SJCRH30 (cell line): ENCODE measurements around the gene ASCL3. TPM values are rescaled to one million over a fixed set of nuclear protein-coding genes. Genes with fewer than 3 reads are reported as not detected.
A peak's percentile ranks its signal among the peaks of the same experiment; 100 is the strongest.

Source experiments
- DNase-seq, 2 experiments: peaks; one replicate each; pipeline ENCODE4 v3.0.0-alpha.2; 2015 to 2020
- H3K27ac ChIP-seq: fragments of 250-450 bp; sonication (Bioruptor Pico); 2 replicates; pipeline ENCODE4 v1.5.1; 2020; ENCODE audit warnings: mild to moderate bottlenecking, moderate library complexity
- H3K27me3 ChIP-seq: fragments of 250-450 bp; sonication (Bioruptor Pico); 2 replicates; pipeline ENCODE4 v1.5.1; 2020; ENCODE audit warnings: mild to moderate bottlenecking, moderate library complexity
- H3K36me3 ChIP-seq: fragments of 250-450 bp; sonication (Bioruptor Pico); 2 replicates; pipeline ENCODE4 v1.5.1; 2020; ENCODE audit warnings: mild to moderate bottlenecking, moderate library complexity
- H3K4me1 ChIP-seq: fragments of 250-450 bp; sonication (Bioruptor Pico); 2 replicates; pipeline ENCODE4 v1.5.1; 2020; ENCODE audit warnings: mild to moderate bottlenecking, moderate library complexity
- H3K4me3 ChIP-seq: fragments of 250-450 bp; sonication (Bioruptor Pico); 2 replicates; pipeline ENCODE4 v1.5.1; 2020; ENCODE audit warnings: mild to moderate bottlenecking, moderate library complexity
- H3K9me3 ChIP-seq: fragments of 250-450 bp; sonication (Bioruptor Pico); replicated peaks from 2 replicates; pipeline ENCODE4 v1.5.1; 2020; ENCODE audit warnings: mild to moderate bottlenecking, moderate library complexity
- total RNA-seq: library from RNA; depleted of rRNA; stranded (reverse); fragments of >200 nt; shearing (Covaris generic); gene quantifications from 2 replicates; pipeline ENCODE4 v1.2.3, GENCODE V29; 2014

Gene ASCL3
- total RNA-seq, 1 experiment from 2014 or later: not detected

DNA sequence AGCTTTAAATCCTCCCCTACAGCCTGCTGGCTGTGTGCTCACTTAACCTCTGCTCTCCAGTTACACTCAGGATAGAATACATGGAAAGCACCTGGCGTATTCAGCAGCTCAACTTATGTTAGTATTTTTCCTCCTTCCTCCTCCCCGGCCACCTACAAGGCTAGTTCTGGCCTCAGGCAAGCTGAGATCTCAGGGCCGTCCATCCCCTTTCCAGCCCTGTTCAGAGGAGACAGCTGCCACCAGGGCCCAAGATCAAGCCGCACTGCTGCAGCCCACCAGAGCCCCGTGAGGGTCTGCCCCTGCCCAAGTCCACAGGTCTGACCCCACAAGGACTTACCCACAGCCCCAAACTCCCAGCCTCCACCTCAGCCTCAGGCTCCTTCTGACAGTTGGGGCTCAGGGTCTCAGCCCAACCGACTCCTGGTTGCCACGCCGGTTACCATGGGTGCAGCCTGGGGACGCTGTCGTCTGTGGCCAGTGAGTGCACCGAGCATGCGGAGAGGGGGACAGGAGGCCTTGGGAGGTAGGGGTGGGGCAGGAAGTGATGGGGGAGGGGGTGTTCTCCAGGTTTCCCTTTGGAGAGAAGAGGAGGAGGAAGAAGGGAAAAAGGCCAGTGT is 10.1 kb downstream of the ASCL3 start, which contains the start of gene C11orf16:
C11orf16 (minus strand) TSS at position 384 of the 617 bp plus-strand sequence. CDS start 639 bp downstream, outside the sequence.
- Histone ChIP-seq H3K27ac (no peak within 1 kb of the TSS), H3K4me1 (peaks cover 14% of the 10 kb centered on the region), H3K9me3 (no peaks in the 10 kb centered on the region), H3K4me3 (no peak within 1 kb of the TSS), H3K36me3 (no peaks in the 10 kb centered on the region), H3K27me3 (no peaks in the 10 kb centered on the region)
- DNase-seq: peak in 1 of 2 experiments; percentile 36

DNA sequence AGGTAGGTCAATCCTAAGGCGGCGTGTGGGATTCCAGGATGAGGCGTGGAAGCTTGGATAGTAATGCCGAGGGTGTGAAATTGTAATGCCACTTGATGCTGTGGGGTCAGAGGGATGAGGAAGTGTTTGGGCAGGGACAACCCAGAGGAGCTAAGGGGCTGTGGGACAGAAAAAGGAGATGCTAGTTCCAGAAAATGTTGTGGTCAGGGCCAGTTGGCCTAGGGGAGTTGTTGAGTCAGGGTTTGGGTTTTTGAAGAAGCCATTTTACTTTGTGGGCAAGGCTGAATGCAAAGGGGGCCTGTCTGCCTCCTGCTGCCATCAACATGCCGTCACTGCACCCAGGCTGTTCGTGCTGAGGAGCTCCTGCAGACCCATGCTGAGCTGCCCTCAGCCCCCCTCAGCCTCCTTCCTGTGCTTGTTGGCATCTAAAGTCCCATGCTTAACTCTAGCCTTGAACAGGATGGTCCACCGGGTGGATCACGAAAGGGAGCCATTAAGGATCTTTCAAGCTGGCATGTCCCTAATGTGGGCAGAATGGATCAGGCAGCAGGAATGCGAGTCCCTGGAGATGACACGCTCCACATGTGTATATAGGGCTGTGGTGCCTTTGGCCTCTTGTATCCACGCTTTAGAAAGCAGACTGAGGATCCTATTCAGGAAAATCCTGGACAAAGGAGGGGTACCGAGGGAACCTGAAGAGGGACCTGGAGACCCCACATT is 12.2 kb downstream of the ASCL3 start:
- H3K36me3 ChIP-seq: no peaks in the 10 kb centered on the region
- no peak overlapping the region for H3K4me3 ChIP-seq
- no peaks in the 10 kb centered on the region for H3K9me3 ChIP-seq
- no peaks in the 10 kb centered on the region for H3K27me3 ChIP-seq
- no peak overlapping the region for H3K27ac ChIP-seq
- no peak for DNase-seq
- peaks cover 14% of the 10 kb centered on the region for H3K4me1 ChIP-seq

DNA sequence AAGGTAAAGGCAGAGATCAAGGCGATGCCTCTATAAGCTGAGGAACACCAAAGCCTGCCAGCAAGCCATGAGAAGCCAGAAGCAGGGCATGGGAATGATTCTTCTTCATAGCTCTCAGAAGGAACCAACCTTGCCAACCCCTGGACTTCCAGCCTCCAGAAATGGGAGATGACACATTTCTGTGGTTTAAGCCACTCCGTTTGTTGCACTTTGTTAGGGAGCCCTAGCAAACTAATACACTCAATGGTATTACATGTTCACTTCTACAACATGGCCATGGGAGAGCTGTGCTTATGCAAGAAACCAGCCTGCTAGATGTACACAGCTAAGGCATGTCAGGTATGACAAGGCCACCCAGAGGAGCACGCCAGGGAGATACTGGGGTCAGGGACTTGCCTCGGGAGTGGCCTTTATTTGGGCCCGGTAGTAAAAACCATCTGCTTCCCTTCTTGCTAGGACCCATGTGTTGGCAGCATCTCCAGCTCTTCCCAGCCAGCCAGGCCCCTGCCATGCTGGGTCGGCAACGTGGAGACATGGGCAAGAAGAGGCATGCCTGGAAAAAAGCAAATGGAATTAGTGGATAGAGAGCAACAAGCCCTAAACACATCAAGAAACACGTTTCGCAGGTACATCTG is 13.7 kb downstream of the ASCL3 start:
- DNase-seq: no peak

DNA sequence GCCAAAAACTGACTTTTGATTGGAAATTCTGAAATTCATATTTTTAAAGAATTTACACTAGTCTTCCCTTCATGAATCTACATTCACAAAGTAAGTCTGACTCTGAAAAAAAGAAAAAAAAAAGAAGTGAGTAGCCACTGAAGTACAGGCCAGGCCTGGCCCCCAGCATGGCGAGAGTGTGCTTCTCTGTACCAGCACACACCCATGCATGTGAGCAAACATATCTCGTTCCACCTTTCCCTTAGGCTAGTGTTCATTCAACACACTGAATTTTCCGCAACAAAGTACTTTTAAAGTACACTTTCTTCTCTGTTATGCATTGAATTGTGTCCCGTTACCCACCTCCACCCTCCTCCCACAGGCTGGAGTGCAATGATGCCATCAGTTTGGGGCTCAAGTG is 14.6 kb downstream of the ASCL3 start:
- DNase-seq: no peak

More for the DNA sequence above, 13.7 kb downstream of the ASCL3 start:
- no peaks in the 10 kb centered on the region for H3K27me3 ChIP-seq
- no peaks in the 10 kb centered on the region for H3K36me3 ChIP-seq
- H3K4me1 ChIP-seq: peaks cover 5% of the 10 kb centered on the region
- H3K27ac ChIP-seq: no peak overlapping the region
- no peaks in the 10 kb centered on the region for H3K9me3 ChIP-seq
- H3K4me3 ChIP-seq: no peak overlapping the region

DNA sequence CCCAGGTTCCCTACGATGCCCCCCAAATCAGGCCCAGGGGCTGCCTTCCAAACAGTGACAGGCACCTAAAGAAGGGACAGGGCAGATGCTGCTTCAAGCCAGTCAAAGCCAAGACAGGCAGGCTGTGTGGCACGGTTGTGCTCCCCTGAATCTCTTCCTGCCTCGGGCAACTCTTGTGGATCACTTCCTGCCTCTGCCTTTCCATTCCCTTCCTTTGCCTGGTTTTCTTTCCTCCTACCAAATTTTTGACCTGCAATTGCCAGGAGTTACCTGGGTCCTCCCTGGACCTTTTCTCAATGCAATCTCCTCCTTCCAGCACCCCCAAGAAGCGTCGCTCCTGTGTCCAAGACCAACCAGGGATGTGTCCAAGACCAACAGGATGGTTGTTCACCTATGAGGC is 15.6 kb downstream of the ASCL3 start:
- H3K27ac ChIP-seq: no peak overlapping the region
- H3K27me3 ChIP-seq: no peaks in the 10 kb centered on the region
- peaks cover 2% of the 10 kb centered on the region; the same call in 1 of the 2 replicates for H3K36me3 ChIP-seq
- H3K4me3 ChIP-seq: no peak overlapping the region
- H3K4me1 ChIP-seq: peaks cover 4% of the 10 kb centered on the region; the same call in 1 of the 2 replicates
- no peaks in the 10 kb centered on the region for H3K9me3 ChIP-seq
- no peak for DNase-seq

More for the DNA sequence above, 14.6 kb downstream of the ASCL3 start:
- Histone ChIP-seq H3K36me3 (no peaks in the 10 kb centered on the region), H3K27ac (no peak overlapping the region), H3K4me1 (peaks cover 5% of the 10 kb centered on the region; the same call in 1 of the 2 replicates), H3K4me3 (no peak overlapping the region), H3K9me3 (no peaks in the 10 kb centered on the region), H3K27me3 (no peaks in the 10 kb centered on the region)

DNA sequence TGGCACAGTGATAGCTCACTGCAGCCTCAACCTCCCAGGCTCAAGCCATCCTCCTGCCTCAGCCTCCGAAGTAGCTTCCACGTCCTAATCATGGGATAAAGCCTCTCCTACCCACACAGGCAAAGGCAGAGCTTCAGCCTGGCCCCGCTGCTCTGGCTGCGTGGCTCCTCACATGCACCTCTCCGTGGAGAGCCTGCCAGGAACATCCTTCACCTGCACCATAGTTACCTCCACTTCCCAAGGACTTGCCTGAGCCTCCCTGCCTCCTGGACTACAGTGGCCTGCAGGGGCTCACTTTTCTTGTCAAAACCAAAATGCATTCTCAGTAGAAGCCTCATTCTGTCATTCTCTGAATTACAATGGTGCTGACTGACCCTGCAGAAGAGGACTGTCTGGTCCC is 16.6 kb downstream of the ASCL3 start:
- Histone ChIP-seq H3K27me3 (no peaks in the 10 kb centered on the region), H3K27ac (no peak overlapping the region), H3K4me1 (no peaks in the 10 kb centered on the region), H3K36me3 (peaks cover 8% of the 10 kb centered on the region), H3K9me3 (no peaks in the 10 kb centered on the region), H3K4me3 (no peak overlapping the region)
- DNase-seq: no peak

DNA sequence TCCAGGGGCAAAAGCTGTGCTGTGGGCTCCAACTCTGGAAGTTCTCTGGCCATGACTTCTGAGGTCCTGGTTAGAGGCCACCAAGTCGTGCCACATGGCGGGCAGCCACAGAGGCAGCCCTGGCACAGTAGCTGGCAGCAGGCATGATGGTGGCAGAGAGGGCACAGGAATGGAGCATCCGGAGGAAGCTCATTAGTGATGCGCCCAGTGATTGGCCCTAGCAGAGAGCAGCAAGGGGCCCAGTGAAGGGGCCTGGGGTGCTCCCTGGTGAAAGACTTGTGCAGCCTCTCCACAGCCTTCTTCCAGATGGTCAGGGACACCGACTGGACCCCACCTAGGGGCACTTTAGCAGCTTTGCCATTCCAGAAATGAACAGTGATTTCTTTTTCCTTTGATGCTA is 17.1 kb downstream of the ASCL3 start:
- no peak for DNase-seq
- H3K9me3 ChIP-seq: no peaks in the 10 kb centered on the region
- H3K36me3 ChIP-seq: peaks cover 11% of the 10 kb centered on the region
- no peak overlapping the region for H3K27ac ChIP-seq
- no peak overlapping the region for H3K4me3 ChIP-seq
- no peaks in the 10 kb centered on the region for H3K4me1 ChIP-seq
- H3K27me3 ChIP-seq: no peaks in the 10 kb centered on the region

DNA sequence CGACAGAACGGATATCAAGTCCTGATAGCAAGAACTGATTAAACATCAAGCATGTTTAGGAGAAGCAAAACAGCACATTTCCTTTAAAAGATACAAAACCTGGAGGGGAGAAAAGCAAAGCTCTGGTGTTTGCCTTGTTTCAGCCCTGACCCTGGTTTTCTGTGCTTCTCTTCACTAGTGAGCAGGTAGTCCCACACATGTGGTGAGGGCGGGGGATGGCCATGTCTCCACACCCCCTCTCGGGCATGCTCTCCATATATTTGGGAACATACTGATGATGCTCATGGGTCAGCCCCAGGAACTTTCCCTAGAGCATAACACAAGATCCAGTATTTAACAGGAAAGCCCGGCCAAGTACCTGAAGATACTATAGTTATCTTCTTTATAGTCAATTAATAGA is 20.1 kb downstream of the ASCL3 start:
- Histone ChIP-seq H3K4me3 (no peak overlapping the region), H3K27ac (no peak overlapping the region), H3K4me1 (peaks cover 9% of the 10 kb centered on the region), H3K36me3 (peaks cover 35% of the 10 kb centered on the region), H3K9me3 (no peaks in the 10 kb centered on the region), H3K27me3 (no peaks in the 10 kb centered on the region)
- no peak for DNase-seq

DNA sequence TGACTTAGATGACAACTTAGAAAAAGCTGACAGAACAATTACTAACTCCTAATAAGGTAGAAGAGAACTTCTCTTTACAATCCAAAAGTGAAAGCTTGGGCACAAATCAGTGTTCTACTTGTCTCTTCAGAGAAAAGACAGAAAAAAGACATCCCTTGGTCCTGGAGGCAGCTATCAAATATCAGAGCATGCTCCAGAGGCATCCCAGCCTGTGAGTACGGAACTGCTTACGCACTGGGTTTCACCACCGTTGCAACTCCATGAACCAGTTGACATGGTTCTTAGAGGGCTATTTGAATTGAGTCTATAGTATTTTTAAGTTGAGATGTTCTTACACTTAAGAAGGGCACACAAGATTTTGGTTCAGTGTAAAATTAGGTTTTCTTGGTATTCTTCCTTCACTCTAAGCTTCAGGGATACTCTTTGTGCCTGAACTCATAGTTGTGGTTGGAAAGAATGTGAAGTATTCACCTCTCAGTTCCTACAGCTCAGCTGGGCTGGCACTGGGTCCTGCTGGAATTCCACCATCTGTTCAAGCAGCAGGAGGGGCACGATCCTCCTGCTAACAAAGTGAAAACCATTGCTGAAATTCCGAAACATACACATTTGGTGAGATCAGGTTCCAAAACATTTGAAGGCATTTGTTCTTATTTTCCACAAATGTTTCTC is 25.5 kb downstream of the ASCL3 start:
- no peaks in the 10 kb centered on the region for H3K27me3 ChIP-seq
- peak overlapping the region; percentile 72 for H3K27ac ChIP-seq
- peaks cover 36% of the 10 kb centered on the region for H3K36me3 ChIP-seq
- peaks cover 24% of the 10 kb centered on the region for H3K4me1 ChIP-seq
- no peaks in the 10 kb centered on the region for H3K9me3 ChIP-seq
- H3K4me3 ChIP-seq: peak overlapping the region; percentile 11
- peak; percentile 90 to 93 for DNase-seq

DNA sequence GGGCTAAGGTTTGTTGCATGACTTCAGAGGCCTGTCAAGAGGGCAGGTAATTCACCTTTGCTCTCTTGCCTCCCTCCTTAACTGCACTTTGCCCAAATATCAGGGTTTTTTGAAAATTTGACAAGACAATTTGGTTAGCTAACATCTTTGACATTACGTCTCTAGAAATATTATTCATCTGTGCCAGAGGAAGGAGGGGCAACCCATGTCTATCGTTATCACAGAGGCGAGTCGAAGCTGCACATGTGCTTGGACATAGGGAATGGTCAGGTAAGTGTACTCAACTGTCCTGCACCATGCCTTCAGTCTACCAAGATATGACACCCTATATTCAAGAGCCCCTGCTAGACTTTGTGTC is 28.2 kb downstream of the ASCL3 start:
- Histone ChIP-seq H3K27me3 (no peaks in the 10 kb centered on the region), H3K4me3 (no peak overlapping the region), H3K27ac (no peak overlapping the region), H3K36me3 (peaks cover 16% of the 10 kb centered on the region), H3K9me3 (no peaks in the 10 kb centered on the region), H3K4me1 (peaks cover 24% of the 10 kb centered on the region)
- no peak for DNase-seq

DNA sequence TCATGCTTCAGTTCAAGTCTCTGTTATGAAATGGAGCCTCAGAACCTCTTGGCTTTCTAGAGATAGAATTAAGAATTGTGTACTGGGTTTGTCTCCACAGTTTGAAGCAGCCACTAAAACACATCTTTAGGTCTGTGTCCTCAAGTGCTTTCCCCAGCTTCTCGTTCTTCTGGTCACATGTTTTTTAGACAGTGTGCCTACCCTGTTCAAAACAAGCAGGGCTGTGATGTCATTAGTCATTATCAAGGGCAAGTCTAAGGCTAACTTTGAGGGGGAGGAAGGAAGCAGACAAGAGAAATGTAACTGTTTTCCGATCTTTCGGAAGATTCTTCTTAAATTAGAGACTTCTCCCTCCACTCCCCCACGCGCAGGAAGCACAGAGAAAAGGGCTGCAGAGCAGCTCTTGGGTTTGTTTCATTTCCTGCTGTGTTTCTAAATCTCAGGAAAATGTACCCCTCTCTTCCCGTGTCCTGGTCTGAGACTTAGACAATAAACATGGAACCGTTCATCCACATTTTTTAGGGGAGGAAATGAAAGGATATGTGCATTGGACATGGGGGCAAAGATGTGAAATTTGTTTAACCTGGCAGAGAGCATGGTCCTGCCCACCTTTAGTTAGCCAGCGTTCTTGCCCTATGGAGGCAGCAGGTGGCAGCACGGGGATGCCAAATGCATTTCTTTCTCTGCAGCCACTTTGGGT is 28.7 kb downstream of the ASCL3 start:
- Histone ChIP-seq H3K4me3 (no peak overlapping the region), H3K27me3 (no peaks in the 10 kb centered on the region), H3K27ac (no peak overlapping the region), H3K36me3 (peaks cover 13% of the 10 kb centered on the region), H3K9me3 (no peaks in the 10 kb centered on the region), H3K4me1 (peaks cover 24% of the 10 kb centered on the region)
- peak; percentile 54 to 63 for DNase-seq

DNA sequence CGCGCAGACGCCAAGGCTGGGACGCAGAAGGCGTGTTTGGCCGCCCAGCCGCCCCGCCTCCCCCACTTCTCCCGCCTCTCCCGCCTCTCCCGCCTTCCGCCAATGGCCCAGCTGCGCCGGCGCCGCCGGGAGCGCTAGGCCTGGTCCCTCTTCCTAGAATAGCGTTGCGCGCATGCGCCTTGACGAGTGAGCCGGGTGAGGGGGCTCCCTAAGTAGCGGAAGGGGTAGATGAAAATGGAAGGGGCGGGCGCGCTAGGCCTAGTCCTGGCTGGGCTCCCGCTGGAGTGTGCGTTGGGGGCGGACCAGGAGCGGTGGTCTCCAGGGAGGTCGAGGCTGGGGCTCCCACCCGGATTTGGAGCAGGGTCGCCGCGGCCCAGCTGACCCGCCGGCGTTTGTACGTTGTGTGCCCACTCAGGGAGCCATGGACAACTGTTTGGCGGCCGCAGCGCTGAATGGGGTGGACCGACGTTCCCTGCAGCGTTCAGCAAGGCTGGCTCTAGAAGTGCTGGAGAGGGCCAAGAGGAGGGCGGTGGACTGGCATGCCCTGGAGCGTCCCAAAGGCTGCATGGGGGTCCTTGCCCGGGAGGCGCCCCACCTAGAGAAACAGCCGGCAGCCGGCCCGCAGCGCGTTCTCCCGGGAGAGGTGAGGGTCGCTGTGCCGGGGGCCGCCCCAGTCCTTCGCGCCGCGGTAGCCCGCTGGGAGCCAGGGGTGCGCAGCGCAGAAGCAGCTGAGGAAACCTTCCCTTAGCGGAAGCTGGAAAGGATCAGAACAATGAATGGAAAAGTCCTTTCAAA is 31.6 kb downstream of the ASCL3 start, which contains the start of gene AKIP1:
AKIP1 (plus strand) TSS at position 161 of the 795 bp plus-strand sequence; CDS start at position 422, 261 bp downstream.
- Histone ChIP-seq H3K36me3 (peaks cover 3% of the 10 kb centered on the region; the same call in 1 of the 2 replicates), H3K4me3 (peak within 1 kb of the TSS; percentile 90), H3K27ac (peak within 1 kb of the TSS; percentile 92), H3K9me3 (no peaks in the 10 kb centered on the region), H3K27me3 (no peaks in the 10 kb centered on the region), H3K4me1 (peaks cover 10% of the 10 kb centered on the region)
- DNase-seq: peak; percentile 99 to 100

DNA sequence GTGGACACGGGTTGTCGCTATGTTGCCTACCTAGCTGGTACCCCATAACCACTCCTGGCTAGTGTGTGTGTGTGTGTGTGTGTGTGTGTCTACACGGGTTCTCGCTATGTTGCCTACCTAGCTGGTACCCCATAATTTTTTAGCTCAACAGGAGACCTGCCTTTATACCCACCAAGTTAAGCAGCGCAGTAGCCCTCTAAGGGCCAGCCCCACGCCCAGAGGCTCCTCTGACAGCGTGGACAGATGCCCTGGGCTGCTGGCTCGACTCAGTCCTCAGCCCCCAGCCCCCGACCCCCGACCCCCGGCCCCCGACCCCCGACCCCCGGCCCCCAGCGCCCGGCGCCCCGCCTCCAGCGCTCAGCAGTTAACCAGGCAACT is 32.2 kb downstream of the ASCL3 start:
- H3K36me3 ChIP-seq: peaks cover 3% of the 10 kb centered on the region; the same call in 1 of the 2 replicates
- no peak for DNase-seq
- no peak overlapping the region; the same call in 1 of the 2 replicates for H3K27ac ChIP-seq
- H3K27me3 ChIP-seq: no peaks in the 10 kb centered on the region
- no peaks in the 10 kb centered on the region for H3K9me3 ChIP-seq
- peaks cover 8% of the 10 kb centered on the region for H3K4me1 ChIP-seq
- H3K4me3 ChIP-seq: peak overlapping the region; percentile 90
